ENCODE measurements around the gene PPAN.

Gene PPAN

GRCh38 chr19:10093295-10094186, 12.6 kb upstream of the PPAN start:
- no peak for FAIRE-seq

- no peak for FAIRE-seq
These were observed 10.6 kb upstream of the PPAN start for GRCh38 chr19:10095622-10095947.

- FAIRE-seq: no peak
These were observed 10.1 kb upstream of the PPAN start for GRCh38 chr19:10095948-10096614.

- no peak for FAIRE-seq
These were observed 9.6 kb upstream of the PPAN start for GRCh38 chr19:10096615-10096963.

GRCh38 chr19:10100163-10100785, 5.9 kb upstream of the PPAN start:
- no peak for FAIRE-seq

- FAIRE-seq: no peak
These were observed 3.4 kb upstream of the PPAN start for GRCh38 chr19:10102787-10103236.

GRCh38 chr19:10104130-10104513, 2.0 kb upstream of the PPAN start:
- FAIRE-seq: no peak

GRCh38 chr19:10104665-10105508, 1.3 kb upstream of the PPAN start:
- no peak for FAIRE-seq

GRCh38 chr19:10105509-10106099, 558 bp upstream of the PPAN start:
- FAIRE-seq: no peak

GRCh38 chr19:10107254-10107653, 1.1 kb downstream of the PPAN start:
- no peak for FAIRE-seq

GRCh38 chr19:10107817-10108367, 1.7 kb downstream of the PPAN start:
- FAIRE-seq: no peak

- no peak for FAIRE-seq
These were observed 3.4 kb downstream of the PPAN start for GRCh38 chr19:10109528-10109927.

- FAIRE-seq: no peak
These were observed 4.2 kb downstream of the PPAN start for GRCh38 chr19:10110076-10110971.

GRCh38 chr19:10110972-10111317, 4.8 kb downstream of the PPAN start:
- FAIRE-seq: no peak

GRCh38 chr19:10111405-10111811, 5.2 kb downstream of the PPAN start, which contains the start of gene P2RY11:
Gene P2RY11, plus strand, starts transcription at chr19:10111693. Its CDS starts 29 bp downstream, at chr19:10111722.
- FAIRE-seq: no peak

- no peak for FAIRE-seq
These were observed 6.0 kb downstream of the PPAN start for GRCh38 chr19:10112037-10112761.

- FAIRE-seq: no peak
These were observed 6.9 kb downstream of the PPAN start for GRCh38 chr19:10112895-10113591.

- FAIRE-seq: no peak
These were observed 7.4 kb downstream of the PPAN start for GRCh38 chr19:10113592-10113963.

GRCh38 chr19:10113964-10114650, 7.9 kb downstream of the PPAN start:
- no peak for FAIRE-seq
